ENCODE data around the gene MAPK4. TPM values are rescaled to one million over a fixed set of nuclear protein-coding genes. Genes with fewer than 3 reads are reported as not detected.

Gene MAPK4
- total RNA-seq, 1 donor from 2014 or later, result 9.3 TPM

GRCh38 chr18:50686409-50686808 lies 126.5 kb downstream of the MAPK4 start:
- H3K4me3 Mint-ChIP-seq, result no peak overlapping the region
- peaks cover 2% of the 10 kb centered on the region for H3K36me3 Mint-ChIP-seq (ENCODE audit: low read depth)
- H3K4me1 Mint-ChIP-seq, result no peaks in the 10 kb centered on the region
- DNase-seq (ENCODE audit: low read depth, low spot score), result no peak
- H3K9me3 Mint-ChIP-seq, result no peaks in the 10 kb centered on the region
- no peak for TF ChIP-seq CTCF (conservative IDR thresholded peaks at IDR 0.05)
- no peak overlapping the region for H3K27ac Mint-ChIP-seq (ENCODE audit: unreplicated experiment)
- H3K27me3 Mint-ChIP-seq (ENCODE audit: low read depth), result no peaks in the 10 kb centered on the region

- Mint-ChIP-seq H3K9me3 (no peaks in the 10 kb centered on the region), H3K4me1 (no peaks in the 10 kb centered on the region), H3K4me3 (no peak overlapping the region), H3K27ac (ENCODE audit: unreplicated experiment) (no peak overlapping the region), H3K36me3 (ENCODE audit: low read depth) (no peaks in the 10 kb centered on the region), H3K27me3 (ENCODE audit: low read depth) (no peaks in the 10 kb centered on the region)
- DNase-seq (ENCODE audit: low read depth, low spot score), result no peak
- TF ChIP-seq CTCF (conservative IDR thresholded peaks at IDR 0.05), result no peak
Observed at GRCh38 chr18:50687491-50687890, 127.6 kb downstream of the MAPK4 start.

DNA sequence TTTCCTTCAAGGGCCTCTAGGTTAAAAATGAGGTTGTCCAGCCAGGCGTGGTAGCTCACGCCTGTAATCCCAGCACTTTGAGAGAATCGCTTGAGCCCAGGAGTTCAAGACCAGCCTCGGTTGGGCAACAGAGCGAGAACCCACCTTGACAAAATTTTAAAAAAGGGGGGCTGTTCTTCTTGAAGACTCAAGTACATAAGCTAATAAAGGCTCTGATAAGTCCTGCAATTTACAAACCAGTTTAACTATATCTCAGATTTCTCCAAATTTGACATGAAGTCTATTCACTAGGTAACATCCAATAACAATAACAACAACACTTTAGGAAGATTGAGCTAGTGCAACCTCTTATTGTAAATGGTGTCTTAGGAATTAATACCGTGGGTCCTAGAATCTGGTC lies 129.7 kb downstream of the MAPK4 start:
- no peak for TF ChIP-seq CTCF (conservative IDR thresholded peaks at IDR 0.05)
- Mint-ChIP-seq H3K36me3 (ENCODE audit: low read depth) (no peaks in the 10 kb centered on the region), H3K4me3 (no peak overlapping the region), H3K4me1 (no peaks in the 10 kb centered on the region), H3K27ac (ENCODE audit: unreplicated experiment) (no peak overlapping the region), H3K9me3 (no peaks in the 10 kb centered on the region), H3K27me3 (ENCODE audit: low read depth) (no peaks in the 10 kb centered on the region)
- no peak for DNase-seq (ENCODE audit: low read depth, low spot score)

GRCh38 chr18:50694147-50694546 lies 134.3 kb downstream of the MAPK4 start:
- Mint-ChIP-seq H3K4me3 (no peak overlapping the region), H3K27ac (ENCODE audit: unreplicated experiment) (no peak overlapping the region), H3K4me1 (no peaks in the 10 kb centered on the region), H3K27me3 (ENCODE audit: low read depth) (no peaks in the 10 kb centered on the region), H3K9me3 (no peaks in the 10 kb centered on the region), H3K36me3 (ENCODE audit: low read depth) (no peaks in the 10 kb centered on the region)
- no peak for DNase-seq (ENCODE audit: low read depth, low spot score)
- no peak for TF ChIP-seq CTCF (conservative IDR thresholded peaks at IDR 0.05)

DNA sequence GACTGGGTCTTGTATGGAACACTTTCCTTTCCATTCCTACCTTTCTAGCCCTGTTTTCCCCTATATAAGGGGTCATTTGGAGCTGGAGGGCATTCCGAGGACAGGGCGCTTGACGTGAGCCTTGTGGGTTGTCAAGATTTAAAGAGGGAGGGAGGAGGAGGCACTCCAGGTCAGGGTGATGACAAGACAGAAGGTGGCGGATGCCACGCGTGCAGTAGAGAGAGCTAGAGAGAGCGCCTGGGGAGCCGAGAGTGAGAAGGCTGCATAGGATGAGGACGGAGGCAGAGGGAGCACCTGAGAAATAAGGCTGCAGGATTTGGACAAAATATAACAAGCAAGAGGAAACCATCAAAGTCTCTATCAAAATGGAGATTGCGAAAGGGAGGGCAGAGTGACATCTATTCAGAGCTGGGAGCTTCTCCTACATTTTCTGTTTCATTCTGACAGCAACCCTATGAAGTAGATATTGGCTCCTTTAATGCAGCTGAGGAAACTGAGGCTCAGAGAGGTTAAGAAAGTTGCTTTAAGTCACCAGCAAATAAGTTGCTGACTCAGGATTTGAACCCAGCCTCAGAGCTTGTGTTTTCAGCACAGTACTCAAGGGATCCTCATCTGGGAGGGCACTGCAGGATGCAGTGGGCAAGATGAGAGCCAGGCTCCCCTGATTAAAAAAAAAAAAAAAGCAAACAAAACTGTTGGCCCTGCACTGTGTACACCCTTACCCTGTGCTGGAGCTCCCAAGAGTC lies 135.7 kb downstream of the MAPK4 start:
- Mint-ChIP-seq H3K27ac (ENCODE audit: unreplicated experiment) (no peak overlapping the region), H3K4me3 (no peak overlapping the region), H3K4me1 (no peaks in the 10 kb centered on the region), H3K27me3 (ENCODE audit: low read depth) (no peaks in the 10 kb centered on the region), H3K36me3 (ENCODE audit: low read depth) (no peaks in the 10 kb centered on the region), H3K9me3 (no peaks in the 10 kb centered on the region)
- no peak for TF ChIP-seq CTCF (conservative IDR thresholded peaks at IDR 0.05)
- no peak for DNase-seq (ENCODE audit: low read depth, low spot score)
